Stimulated activated CD4-positive, alpha-beta T cell treated with anti-CD3 and anti-CD28 coated beads, TNF-alpha, amount 100 ng/mL, for 4 hours (primary cell): ENCODE data around the gene RNF40.

Experiments used
- DNase-seq, 3 experiments: peaks; one replicate each; pipeline ENCODE4 v3.0.0-alpha.2; 2020; ENCODE audit warnings: low read depth in 3 of 3

The RNF40 gene

GRCh38 chr16:30761928-30762902 is at the start of gene RNF40, which contains the start of gene CFAP119:
Gene RNF40, plus strand, starts transcription at chr16:30762322. Its CDS starts 224 bp downstream, at chr16:30762546.
Gene CFAP119, minus strand, starts transcription at chr16:30762062. Its CDS starts 314 bp downstream, at chr16:30761748.
- peak; percentile 68 to 76 (median 74) for DNase-seq

- DNase-seq = peak in 1 of 3 experiments; percentile 17
These were observed 46.2 kb upstream of the RNF40 start for GRCh38 chr16:30715750-30716445.

GRCh38 chr16:30720086-30720485 is 42.0 kb upstream of the RNF40 start:
- no peak for DNase-seq

GRCh38 chr16:30720694-30721093 is 41.4 kb upstream of the RNF40 start:
- DNase-seq = no peak

- DNase-seq = no peak
These were observed 41.0 kb upstream of the RNF40 start for GRCh38 chr16:30721167-30721566.

GRCh38 chr16:30721606-30722005 is 40.5 kb upstream of the RNF40 start:
- no peak for DNase-seq

GRCh38 chr16:30722443-30722842 is 39.7 kb upstream of the RNF40 start:
- DNase-seq = no peak

GRCh38 chr16:30722916-30723315 is 39.2 kb upstream of the RNF40 start:
- no peak for DNase-seq

GRCh38 chr16:30723725-30724355 is 38.3 kb upstream of the RNF40 start:
- no peak for DNase-seq

GRCh38 chr16:30724641-30725417 is 37.3 kb upstream of the RNF40 start:
- no peak for DNase-seq

GRCh38 chr16:30725418-30725792 is 36.7 kb upstream of the RNF40 start:
- DNase-seq = no peak

- no peak for DNase-seq
These were observed 33.8 kb upstream of the RNF40 start for GRCh38 chr16:30728321-30728720.

- no peak for DNase-seq
These were observed 33.0 kb upstream of the RNF40 start for GRCh38 chr16:30728899-30729672.

- DNase-seq = no peak
These were observed 30.7 kb upstream of the RNF40 start for GRCh38 chr16:30731411-30731810.

GRCh38 chr16:30736995-30737793 is 24.9 kb upstream of the RNF40 start:
- no peak for DNase-seq

GRCh38 chr16:30737794-30738648 is 24.1 kb upstream of the RNF40 start:
- DNase-seq = no peak

- no peak for DNase-seq
These were observed 22.9 kb upstream of the RNF40 start for GRCh38 chr16:30738984-30739951.
